ENCODE data around the gene SNTB2. TPM values are rescaled to one million over a fixed set of nuclear protein-coding genes. Genes with fewer than 3 reads are reported as not detected.

SNTB2 gene
- total and polyA plus RNA-seq, 9 of the 15 experiments (the other 6 are each of a cell fraction or from before 2014, with no cell fraction given), result 1.2 to 13.7 (median 5.7) TPM

- no peaks in the 10 kb centered on the region for H3K27me3 ChIP-seq (ENCODE audit: control insufficient read depth in 2 of 2, insufficient read depth in 2 of 2, low read length in 2 of 2)
- in situ Hi-C loops (cut with MboI) (no loop called here), intact Hi-C loops (cut with micrococcal nuclease) (loop anchor here (10.0 kb wide), 1 partner anchor 456 kb away; the partner anchor contains the start of gene TANGO6)
- no peak overlapping the region for H3K4me2 ChIP-seq (ENCODE audit: insufficient read depth, low read length)
- no peaks in the 10 kb centered on the region for H3K9me1 ChIP-seq (ENCODE audit: control insufficient read depth, insufficient read depth, low read length)
- no peaks in the 10 kb centered on the region for H3K4me1 ChIP-seq (replicated peaks in 1 of 2; ENCODE audit: control insufficient read depth in 2 of 2, insufficient read depth in 2 of 2, low read length in 2 of 2)
- FAIRE-seq (no peak), ATAC-seq (no peak), DNase-seq (ENCODE audit: extremely low read depth in 1 of 4, low spot score in 3 of 4) (no peak)
- CTCF ChIA-PET (ENCODE audit: low intra/inter-chr PET ratio), result no interaction called here
- H4K20me1 ChIP-seq (replicated peaks; ENCODE audit: control insufficient read depth, insufficient read depth, low read length), result no peaks in the 10 kb centered on the region
- no peaks in the 10 kb centered on the region for H3K9me3 ChIP-seq (replicated peaks; ENCODE audit: control insufficient read depth, insufficient read depth, low read depth, low read length)
- no peak for TF ChIP-seq ZNF699 (CRISPR knock-in tag; IDR thresholded peaks at IDR 0.05; ENCODE audit: insufficient replicate concordance)
- TF ChIP-seq PML (IDR thresholded peaks at IDR 0.05; ENCODE audit: low read length), result no peak
- no peak for TF ChIP-seq NFIX (CRISPR knock-in tag; IDR thresholded peaks at IDR 0.05; ENCODE audit: low read depth)
- TF ChIP-seq TRIM24 (IDR thresholded peaks at IDR 0.05), result no peak
- no peak for TF ChIP-seq SFPQ (IDR thresholded peaks at IDR 0.05; ENCODE audit: low read depth, low read length)
- H3K79me2 ChIP-seq (ENCODE audit: control insufficient read depth, insufficient read depth, low read length), result no peaks in the 10 kb centered on the region
- POLR2A ChIA-PET, result interaction anchor here (0.7 kb wide), 1 partner anchor 16 kb away, joined by 7 read pairs; no protein-coding TSS in a partner anchor
- BruUV-seq (replicated peaks), result no TSS peak
- H3K9ac ChIP-seq (ENCODE audit: insufficient read depth in 1 of 2, low read depth in 2 of 2, low read length in 2 of 2), result no peak overlapping the region
- no peaks in the 10 kb centered on the region; the same call in 2 of the 3 replicates for H3K36me3 ChIP-seq (ENCODE audit: control insufficient read depth, insufficient read depth, low read length)
- H3K4me3 ChIP-seq, result no peak overlapping the region
- H2AFZ ChIP-seq (ENCODE audit: low read depth, low read length), result no peak overlapping the region
- no peak overlapping the region for H3K27ac ChIP-seq (ENCODE audit: extremely low read depth, low read depth, low read length)
- WGBS (ENCODE audit: insufficient coverage, low coverage, missing lambda C conversion rate), result 47% methylated on average over 1 of the region's 1 CpG
These were observed 114.2 kb downstream of the SNTB2 start for GRCh38 chr16:69301187-69301586.

Data from K562 (cell line).